ENCODE data around the gene ISOC1. TPM values are rescaled to one million over a fixed set of nuclear protein-coding genes. Genes with fewer than 3 reads are reported as not detected.

The ISOC1 gene
- total RNA-seq, result 17.3 and 28.2 TPM in 2 replicates

GRCh38 chr5:129094087-129094923 is at the start of gene ISOC1:
ISOC1 (plus strand) TSS chr5:129094749; CDS start chr5:129094767, 18 bp downstream.

Small RNAs within 50 kb of the gene (small RNA-seq; reads per million reads assigned to genes)
- not detected for gene MIR4633

Other genes with a start within 250 kb of the ISOC1 start
- gene SLC27A6, start 129.3 kb upstream of the ISOC1 start, total RNA-seq, result 86.0 and 129 TPM in 2 replicates